A673 (cell line): Measurements from ENCODE around the gene TTLL5.

Experiments
- EZH2 ChIP-seq: fragments of 200-600 bp; sonication (generic); IDR thresholded peaks from 2 replicates; pipeline ENCODE4 v1.6.1; 2017; ENCODE audit warnings: borderline replicate concordance, low read depth, mild to moderate bottlenecking, mixed read lengths, antibody characterized with exemption, low read length; ENCODE audit not compliant: poor library complexity, severe bottlenecking
- TF ChIP-seq, protein P1 (sequence below): fragments of 300-800, 200-600 bp; sonication (generic); conservative IDR thresholded peaks from 2 replicates; pipeline ENCODE4 v1.5.1; 2017; ENCODE audit warnings: low read depth, mild to moderate bottlenecking, antibody characterized with exemption, low read length, moderate library complexity, mixed read lengths

DNA sequence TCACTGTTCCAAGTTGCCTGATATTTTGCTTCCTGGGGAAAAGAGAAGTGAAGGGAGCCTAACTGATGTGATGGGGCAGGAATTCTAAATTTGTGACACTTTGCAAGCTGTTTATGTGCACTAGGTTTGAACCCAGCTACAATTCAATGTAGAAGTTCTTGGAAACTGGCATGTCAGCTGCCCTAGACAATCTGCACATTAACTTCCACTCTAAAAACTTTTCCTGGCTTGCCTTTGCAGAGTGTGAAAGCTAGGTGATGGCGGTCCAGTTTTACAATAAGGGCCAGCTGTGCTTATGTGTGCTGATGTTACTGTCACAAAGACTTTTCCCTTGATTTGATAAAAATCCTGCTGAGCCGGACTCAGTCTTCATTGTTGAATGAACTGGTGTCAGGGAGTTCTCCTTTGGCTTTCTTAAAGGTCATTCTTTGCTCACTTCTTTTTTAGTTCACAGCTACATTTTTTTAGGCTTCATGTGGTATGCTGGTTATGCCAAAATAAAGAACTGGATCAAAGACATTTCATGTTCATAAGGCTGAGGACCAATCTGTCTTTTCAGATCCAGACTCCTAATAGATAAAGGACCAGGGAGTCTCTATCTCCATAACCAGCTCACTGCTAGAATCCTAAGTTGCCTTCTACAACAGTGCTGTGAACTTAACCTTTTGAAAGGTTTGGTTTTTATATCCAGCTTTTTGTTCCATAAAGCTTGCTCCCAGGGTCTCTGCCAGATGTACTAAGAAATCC is 187.3 kb downstream of the TTLL5 start:
- TF ChIP-seq, protein P1, sequence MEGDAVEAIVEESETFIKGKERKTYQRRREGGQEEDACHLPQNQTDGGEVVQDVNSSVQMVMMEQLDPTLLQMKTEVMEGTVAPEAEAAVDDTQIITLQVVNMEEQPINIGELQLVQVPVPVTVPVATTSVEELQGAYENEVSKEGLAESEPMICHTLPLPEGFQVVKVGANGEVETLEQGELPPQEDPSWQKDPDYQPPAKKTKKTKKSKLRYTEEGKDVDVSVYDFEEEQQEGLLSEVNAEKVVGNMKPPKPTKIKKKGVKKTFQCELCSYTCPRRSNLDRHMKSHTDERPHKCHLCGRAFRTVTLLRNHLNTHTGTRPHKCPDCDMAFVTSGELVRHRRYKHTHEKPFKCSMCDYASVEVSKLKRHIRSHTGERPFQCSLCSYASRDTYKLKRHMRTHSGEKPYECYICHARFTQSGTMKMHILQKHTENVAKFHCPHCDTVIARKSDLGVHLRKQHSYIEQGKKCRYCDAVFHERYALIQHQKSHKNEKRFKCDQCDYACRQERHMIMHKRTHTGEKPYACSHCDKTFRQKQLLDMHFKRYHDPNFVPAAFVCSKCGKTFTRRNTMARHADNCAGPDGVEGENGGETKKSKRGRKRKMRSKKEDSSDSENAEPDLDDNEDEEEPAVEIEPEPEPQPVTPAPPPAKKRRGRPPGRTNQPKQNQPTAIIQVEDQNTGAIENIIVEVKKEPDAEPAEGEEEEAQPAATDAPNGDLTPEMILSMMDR, result no peak
- no peak for TF ChIP-seq EZH2
